PC-9 (cell line): ENCODE measurements around the gene PTGER3.

Source experiments
- CTCF ChIP-seq: fragments of 200-600 bp; sonication (generic); conservative IDR thresholded peaks from 2 replicates; pipeline ENCODE4 v1.6.1; 2017; ENCODE audit warnings: mixed run types, antibody characterized with exemption, mild to moderate bottlenecking, moderate library complexity
- EZH2 ChIP-seq: fragments of 200-600 bp; sonication (generic); IDR thresholded peaks from 2 replicates; pipeline ENCODE4 v1.8.0; 2017; ENCODE audit warnings: antibody characterized with exemption, low read depth

- TF ChIP-seq CTCF (no peak), EZH2 (no peak)
These were observed 31.9 kb downstream of the PTGER3 start for GRCh38 chr1:71015745-71016144.
